WERI-Rb-1 (cell line): ENCODE data around the gene MUTYH.
"Not testable (repeated sequence)": the region's sequence is repeated elsewhere in the genome, so short reads cannot be mapped to it uniquely, and the experiment has no call there.

ENCODE experiments used
- DNase-seq: peaks from one replicate; pipeline ENCODE4 v3.0.0-alpha.2; 2020
- H3K27ac ChIP-seq: fragments of 250-450 bp; sonication (Bioruptor Pico); 2 replicates; pipeline ENCODE4 v1.5.1; 2020; ENCODE audit warnings: mild to moderate bottlenecking, moderate library complexity
- H3K27me3 ChIP-seq: fragments of 250-450 bp; sonication (Bioruptor Pico); 2 replicates; pipeline ENCODE4 v1.5.1; 2021; ENCODE audit warnings: mild to moderate bottlenecking, low read depth, moderate library complexity; ENCODE audit not compliant: insufficient read depth, severe bottlenecking
- H3K36me3 ChIP-seq: fragments of 250-450 bp; sonication (Bioruptor Pico); 2 replicates; pipeline ENCODE4 v1.5.1; 2020; ENCODE audit warnings: mild to moderate bottlenecking, moderate library complexity
- H3K4me3 ChIP-seq: 2 replicates; pipeline ENCODE4 v1.5.1; 2011; ENCODE audit warnings: low read depth, mild to moderate bottlenecking, control low read depth, low read length
- H3K9me3 ChIP-seq: fragments of 250-450 bp; sonication (Bioruptor Pico); 2 replicates; pipeline ENCODE4 v1.5.1; 2021; ENCODE audit warnings: mild to moderate bottlenecking, moderate library complexity; ENCODE audit not compliant: severe bottlenecking
- TF ChIP-seq, protein P1 (sequence below): IDR thresholded peaks from 2 replicates; pipeline ENCODE4 v1.5.1; 2011; ENCODE audit warnings: low read depth, mild to moderate bottlenecking, control low read depth, inconsistent platforms, low read length

The MUTYH gene

DNA sequence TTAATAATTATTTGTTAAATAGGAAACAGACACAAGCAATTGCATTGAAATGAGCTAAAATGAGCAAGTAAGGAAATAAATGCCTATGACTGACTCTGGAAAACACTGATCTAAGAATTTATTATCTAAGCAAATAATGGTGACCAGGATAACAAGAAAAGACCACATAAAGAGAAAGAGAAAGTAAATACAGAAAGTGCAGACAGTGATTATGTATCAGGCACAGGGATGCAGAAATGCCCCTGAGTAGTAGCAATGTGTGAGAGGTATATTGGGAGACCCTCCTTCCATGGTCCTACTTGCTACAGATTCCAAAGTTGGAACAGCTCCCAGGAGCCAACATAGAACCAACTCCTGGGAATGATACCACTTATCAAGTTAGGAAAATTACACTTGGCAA is 33.3 kb upstream of the MUTYH start:
- H3K27me3 ChIP-seq = no peaks in the 10 kb centered on the region
- no peak for DNase-seq
- peaks cover 2% of the 10 kb centered on the region for H3K9me3 ChIP-seq
- H3K27ac ChIP-seq = no peak overlapping the region
- H3K36me3 ChIP-seq = no peaks in the 10 kb centered on the region
- TF ChIP-seq, protein P1, sequence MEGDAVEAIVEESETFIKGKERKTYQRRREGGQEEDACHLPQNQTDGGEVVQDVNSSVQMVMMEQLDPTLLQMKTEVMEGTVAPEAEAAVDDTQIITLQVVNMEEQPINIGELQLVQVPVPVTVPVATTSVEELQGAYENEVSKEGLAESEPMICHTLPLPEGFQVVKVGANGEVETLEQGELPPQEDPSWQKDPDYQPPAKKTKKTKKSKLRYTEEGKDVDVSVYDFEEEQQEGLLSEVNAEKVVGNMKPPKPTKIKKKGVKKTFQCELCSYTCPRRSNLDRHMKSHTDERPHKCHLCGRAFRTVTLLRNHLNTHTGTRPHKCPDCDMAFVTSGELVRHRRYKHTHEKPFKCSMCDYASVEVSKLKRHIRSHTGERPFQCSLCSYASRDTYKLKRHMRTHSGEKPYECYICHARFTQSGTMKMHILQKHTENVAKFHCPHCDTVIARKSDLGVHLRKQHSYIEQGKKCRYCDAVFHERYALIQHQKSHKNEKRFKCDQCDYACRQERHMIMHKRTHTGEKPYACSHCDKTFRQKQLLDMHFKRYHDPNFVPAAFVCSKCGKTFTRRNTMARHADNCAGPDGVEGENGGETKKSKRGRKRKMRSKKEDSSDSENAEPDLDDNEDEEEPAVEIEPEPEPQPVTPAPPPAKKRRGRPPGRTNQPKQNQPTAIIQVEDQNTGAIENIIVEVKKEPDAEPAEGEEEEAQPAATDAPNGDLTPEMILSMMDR = no peak
- no peak overlapping the region for H3K4me3 ChIP-seq

DNA sequence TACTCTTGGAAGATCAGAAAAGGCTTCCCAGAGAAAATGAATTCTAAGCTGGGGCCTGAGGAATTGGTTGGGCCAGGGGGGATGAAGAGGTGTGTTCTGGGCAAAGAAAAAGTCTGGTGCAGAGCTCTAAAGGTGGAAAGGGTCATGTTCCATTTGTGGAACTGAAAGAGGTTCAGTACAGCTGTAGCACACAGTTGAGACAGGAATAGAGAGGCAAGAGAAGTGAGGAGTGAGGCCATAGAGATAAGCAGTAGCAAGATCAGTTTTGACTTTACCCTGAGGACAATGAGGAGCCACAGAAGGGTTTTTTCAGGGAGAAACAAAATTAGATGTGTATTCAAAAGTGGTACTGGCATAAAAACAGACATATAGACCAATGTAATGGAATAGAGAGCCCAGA is 30.3 kb upstream of the MUTYH start:
- Histone ChIP-seq H3K27ac (no peak overlapping the region), H3K4me3 (no peak overlapping the region)

DNA sequence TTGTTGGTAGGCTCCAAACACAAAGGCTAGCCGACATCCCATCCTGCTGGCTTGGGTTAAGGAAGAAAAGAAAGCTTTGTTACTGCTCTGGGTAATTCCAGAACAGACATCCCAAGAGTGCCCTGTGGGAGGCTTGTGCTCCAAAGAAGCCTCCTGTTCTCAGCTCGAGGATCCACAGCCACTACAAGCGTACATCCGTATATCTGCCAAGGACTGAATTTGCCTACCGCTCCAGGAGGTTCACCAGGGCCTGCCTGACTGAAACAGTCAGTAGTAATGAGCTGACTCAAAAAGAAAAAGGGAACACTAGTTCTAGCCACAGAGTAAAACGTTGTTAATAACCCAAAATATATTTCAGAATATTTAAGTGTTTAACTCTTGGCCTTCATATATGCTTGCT is 24.8 kb upstream of the MUTYH start:
- TF ChIP-seq, protein P1 = no peak
- Histone ChIP-seq H3K27me3 (no peaks in the 10 kb centered on the region), H3K9me3 (peaks cover 2% of the 10 kb centered on the region), H3K4me3 (no peak overlapping the region), H3K36me3 (no peaks in the 10 kb centered on the region), H3K27ac (no peak overlapping the region)
- no peak for DNase-seq

More for the DNA sequence above, 30.3 kb upstream of the MUTYH start:
- Histone ChIP-seq H3K27me3 (no peaks in the 10 kb centered on the region), H3K36me3 (no peaks in the 10 kb centered on the region), H3K9me3 (peaks cover 2% of the 10 kb centered on the region)
- no peak for DNase-seq
- TF ChIP-seq, protein P1 = no peak

DNA sequence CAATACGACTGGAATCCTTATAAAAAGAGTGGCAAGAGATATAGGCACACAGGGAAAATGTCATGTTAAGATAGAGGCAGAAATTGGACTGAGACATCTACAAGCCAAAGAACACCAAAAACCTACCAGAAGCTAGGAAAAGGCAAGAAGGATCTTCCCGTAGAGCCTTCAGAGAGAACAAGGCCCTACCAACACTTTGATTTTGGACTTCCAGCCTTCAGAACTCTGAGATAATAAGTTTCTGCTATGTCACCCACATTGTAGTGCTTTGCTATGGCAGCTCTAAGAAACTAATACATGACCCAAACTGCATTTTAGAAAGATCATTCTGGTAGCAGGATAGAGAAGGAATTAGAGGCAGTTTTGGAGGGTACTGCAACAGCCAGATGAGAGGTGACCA is 24.1 kb upstream of the MUTYH start:
- Histone ChIP-seq H3K9me3 (peaks cover 2% of the 10 kb centered on the region), H3K36me3 (no peaks in the 10 kb centered on the region), H3K4me3 (no peak overlapping the region), H3K27me3 (no peaks in the 10 kb centered on the region), H3K27ac (no peak overlapping the region)
- DNase-seq = no peak
- TF ChIP-seq, protein P1 = no peak

DNA sequence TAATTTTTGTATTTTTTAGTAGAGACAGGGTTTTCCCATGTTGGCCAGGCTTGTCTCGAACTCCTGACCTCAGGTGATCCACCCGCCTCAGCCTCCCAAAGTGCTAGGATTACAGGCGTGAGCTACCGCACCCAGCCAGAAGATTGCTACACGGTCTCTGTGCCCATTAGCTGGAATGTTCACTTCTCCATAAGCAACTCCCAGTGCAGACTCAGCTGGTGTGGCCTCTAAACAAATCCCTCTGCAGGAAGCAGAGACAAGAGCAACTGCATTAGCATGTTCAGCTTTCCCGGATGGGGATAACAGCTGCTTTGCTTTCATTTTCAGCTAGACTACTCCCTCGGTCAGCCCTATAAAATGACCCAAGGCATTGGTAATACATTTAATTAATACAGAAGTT is 20.7 kb upstream of the MUTYH start:
- not testable (repeated sequence) for H3K27me3 ChIP-seq, H3K9me3 ChIP-seq, H3K36me3 ChIP-seq, H3K4me3 ChIP-seq, H3K27ac ChIP-seq
- DNase-seq = peak; percentile 43

DNA sequence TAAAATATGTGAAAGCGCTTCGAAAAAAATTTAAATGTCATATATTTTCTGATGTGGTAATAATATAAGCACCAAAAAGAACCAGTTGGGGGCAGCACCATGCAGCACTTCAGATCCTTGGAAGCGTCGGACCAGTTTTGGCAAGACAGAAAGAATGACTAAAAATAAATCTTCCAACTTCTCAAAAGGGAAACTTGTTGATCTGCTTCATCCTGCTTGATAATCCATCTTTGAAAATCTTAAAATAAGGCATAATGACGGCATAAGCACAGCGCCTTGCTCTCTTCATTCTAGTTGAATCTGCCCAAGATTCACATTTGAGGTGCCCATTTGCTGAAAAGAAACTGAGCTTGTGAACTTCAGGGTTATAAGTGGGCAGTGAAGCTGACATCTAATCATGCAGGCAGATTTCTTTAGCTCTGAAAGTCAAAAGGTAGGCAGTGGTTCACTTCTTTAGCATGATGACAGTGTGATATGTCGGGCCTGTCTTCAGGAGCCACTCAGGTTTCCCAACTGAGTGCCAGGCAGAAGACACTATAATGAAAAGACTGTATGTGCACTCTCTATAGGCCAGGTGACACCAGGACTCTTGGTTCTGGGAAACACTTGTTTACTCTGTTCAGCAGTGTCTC is 19.8 kb upstream of the MUTYH start:
- peak; percentile 44 for DNase-seq
- no peaks in the 10 kb centered on the region for H3K9me3 ChIP-seq
- H3K36me3 ChIP-seq = no peaks in the 10 kb centered on the region
- no peak overlapping the region for H3K4me3 ChIP-seq
- no peak overlapping the region for H3K27ac ChIP-seq
- TF ChIP-seq, protein P1 = peak; percentile 27; the same call in 1 of the 2 replicates
- no peaks in the 10 kb centered on the region for H3K27me3 ChIP-seq
